HG03060 (cell line): ENCODE results near the gene PNN.
"Not testable (repeated sequence)": the region's sequence is repeated elsewhere in the genome, so short reads cannot be mapped to it uniquely, and the experiment has no call there.

Experiments
- ATAC-seq: cut with Tn5 transposase; IDR thresholded peaks from one replicate; pipeline ENCODE4 v1.9.1; 2021; ENCODE audit warnings: low read depth, moderate number of reproducible peaks; ENCODE audit not compliant: unreplicated experiment

PNN gene

DNA sequence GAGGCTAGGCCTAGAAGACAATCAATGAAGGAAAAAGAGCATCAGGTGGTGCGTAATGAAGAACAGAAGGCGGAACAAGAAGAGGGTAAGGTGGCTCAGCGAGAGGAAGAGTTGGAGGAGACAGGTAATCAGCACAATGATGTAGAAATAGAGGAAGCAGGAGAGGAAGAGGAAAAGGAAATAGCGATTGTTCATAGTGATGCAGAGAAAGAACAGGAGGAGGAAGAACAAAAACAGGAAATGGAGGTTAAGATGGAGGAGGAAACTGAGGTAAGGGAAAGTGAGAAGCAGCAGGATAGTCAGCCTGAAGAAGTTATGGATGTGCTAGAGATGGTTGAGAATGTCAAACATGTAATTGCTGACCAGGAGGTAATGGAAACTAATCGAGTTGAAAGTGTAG, 5.5 kb downstream of the PNN start:
- no peak for ATAC-seq

DNA sequence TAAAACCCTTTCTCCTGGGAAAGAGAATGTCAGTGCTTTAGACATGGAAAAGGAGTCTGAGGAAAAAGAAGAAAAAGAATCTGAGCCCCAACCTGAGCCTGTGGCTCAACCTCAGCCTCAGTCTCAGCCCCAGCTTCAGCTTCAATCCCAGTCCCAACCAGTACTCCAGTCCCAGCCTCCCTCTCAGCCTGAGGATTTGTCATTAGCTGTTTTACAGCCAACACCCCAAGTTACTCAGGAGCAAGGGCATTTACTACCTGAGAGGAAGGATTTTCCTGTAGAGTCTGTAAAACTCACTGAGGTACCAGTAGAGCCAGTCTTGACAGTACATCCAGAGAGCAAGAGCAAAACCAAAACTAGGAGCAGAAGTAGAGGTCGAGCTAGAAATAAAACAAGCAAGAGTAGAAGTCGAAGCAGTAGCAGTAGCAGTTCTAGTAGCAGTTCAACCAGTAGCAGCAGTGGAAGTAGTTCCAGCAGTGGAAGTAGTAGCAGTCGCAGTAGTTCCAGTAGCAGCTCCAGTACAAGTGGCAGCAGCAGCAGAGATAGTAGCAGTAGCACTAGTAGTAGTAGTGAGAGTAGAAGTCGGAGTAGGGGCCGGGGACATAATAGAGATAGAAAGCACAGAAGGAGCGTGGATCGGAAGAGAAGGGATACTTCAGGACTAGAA, 6.1 kb downstream of the PNN start:
- no peak for ATAC-seq

DNA sequence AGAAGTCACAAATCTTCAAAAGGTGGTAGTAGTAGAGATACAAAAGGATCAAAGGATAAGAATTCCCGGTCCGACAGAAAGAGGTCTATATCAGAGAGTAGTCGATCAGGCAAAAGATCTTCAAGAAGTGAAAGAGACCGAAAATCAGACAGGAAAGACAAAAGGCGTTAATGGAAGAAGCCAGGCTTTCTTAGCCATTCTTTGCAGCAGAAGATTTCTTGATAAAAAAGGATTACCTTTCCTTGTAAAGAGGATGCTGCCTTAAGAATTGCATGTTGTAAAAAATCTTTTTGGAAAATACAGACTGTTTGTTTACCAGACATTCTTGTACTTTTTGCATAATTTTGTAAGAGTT, 6.6 kb downstream of the PNN start:
- no peak for ATAC-seq

GRCh38 chr14:39182770-39183684, 8.0 kb downstream of the PNN start:
- no peak for ATAC-seq

DNA sequence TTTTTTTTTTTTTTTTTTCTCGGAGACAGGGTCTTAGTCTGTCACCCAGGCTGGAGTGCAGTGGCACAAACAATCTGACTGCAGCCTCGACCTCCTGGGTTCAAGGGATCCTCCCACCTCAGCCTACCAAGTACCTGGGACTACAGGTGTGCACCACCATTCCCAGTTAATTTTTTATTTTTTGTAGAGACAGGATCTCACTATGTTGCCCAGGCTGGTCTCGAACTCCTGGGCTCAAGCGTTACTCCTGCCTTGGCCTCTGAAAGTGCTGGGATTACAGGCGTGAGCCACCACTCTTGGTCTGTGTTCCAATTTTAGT, 8.6 kb downstream of the PNN start:
- not testable (repeated sequence) for ATAC-seq

DNA sequence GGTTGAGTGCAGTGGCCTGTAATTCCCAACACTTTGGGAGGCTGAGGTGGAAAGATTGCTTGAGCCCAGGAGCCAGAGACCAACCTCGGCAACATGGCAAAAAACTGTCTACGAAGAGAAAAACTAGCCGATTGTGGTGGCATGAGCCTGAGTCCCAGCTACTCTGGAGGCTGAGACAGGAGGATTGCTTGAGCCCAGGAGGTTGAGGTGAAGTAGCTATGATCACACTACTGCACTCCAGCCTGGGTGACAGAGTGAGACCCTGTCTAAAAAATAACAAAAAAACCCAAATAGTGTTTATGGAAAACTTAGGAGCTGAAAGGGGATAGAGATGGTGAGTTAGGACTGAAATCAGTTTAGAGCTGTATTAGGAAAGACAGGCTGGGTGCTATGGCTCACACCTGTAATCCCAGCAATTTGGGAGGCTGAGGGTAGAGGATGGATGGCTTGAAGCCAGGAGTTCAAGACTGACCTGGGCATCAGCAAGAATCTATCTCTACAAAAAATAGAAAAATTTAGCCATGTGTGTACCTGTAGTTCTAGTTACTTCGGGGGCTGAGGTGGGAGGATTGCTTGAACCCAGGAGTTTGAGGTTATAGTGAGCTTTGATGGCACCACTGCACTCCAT, 9.7 kb downstream of the PNN start:
- ATAC-seq, result no peak

- no peak for ATAC-seq
These were observed 10.4 kb downstream of the PNN start for GRCh38 chr14:39185256-39186049.

- no peak for ATAC-seq
These were observed 12.0 kb downstream of the PNN start for GRCh38 chr14:39186941-39187525.

- no peak for ATAC-seq
These were observed 28.9 kb downstream of the PNN start for GRCh38 chr14:39203659-39204606.

DNA sequence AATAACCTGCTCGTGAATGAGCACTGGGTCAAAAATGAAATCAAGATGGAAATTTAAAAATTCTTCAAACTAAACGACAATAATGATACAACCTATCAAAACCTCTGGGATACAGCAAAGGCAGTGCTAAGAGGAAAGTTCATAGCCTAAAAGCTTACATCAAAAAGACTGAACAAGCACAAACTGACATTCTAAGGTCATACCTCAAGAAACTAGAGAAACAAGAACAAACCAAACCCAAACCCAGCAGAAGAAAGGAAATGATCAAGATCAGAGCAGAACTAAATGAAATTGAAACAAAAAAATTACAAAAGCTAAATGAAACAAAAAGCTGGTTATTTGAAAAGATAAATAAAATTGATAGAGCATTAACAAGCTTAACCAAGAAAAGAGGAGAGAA, 32.4 kb downstream of the PNN start:
- ATAC-seq, result not testable (repeated sequence)

DNA sequence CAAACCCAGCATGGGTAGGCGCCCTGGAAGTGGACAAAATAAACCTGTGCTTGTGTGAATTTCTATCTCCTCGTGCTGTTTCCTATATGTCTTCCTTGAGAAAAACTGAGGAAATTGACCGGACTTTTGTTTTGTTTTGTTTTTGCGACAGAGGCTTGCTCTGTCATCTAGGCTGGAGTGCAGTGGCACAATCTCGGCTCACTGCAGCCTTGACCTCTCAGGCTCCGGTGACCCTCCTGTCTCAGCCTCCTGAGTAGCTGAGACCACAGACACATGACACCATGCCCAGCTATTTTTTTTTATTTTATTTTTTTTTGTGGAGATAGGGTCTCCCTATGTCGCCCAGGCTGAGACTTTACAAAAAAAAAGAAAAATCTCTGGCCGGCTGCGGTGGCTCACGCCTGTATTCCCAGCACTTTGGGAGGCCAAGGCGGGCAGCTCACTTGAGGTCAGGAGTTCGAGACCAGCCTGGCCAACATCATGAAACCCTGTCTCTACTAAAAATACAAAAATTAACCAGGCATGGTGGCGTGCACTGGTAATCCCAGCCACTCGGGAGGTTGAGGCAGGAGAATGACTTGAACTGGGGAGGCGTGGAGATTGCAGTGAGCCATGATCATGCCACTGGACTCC, 36.2 kb downstream of the PNN start:
- ATAC-seq, result no peak

DNA sequence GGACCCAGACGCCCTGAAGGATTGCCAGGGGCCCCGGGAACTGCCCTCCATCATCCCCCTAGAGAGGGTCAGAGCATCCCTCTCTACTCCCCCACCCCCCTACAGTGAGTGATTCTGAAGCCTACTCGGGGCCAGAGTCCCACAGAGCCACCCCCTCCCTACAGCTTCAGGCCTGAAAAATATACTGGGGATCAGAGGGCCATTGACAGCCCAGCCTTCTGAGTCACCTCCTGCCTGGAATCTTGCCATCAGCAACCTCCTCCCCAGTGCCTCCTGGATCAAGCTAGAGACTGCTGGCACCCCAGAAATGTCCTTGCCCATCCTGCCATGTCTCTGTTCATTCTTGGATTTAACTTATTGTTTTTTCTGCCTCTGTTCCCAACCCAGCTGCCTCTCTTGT, 37.0 kb downstream of the PNN start:
- ATAC-seq, result no peak

GRCh38 chr14:39212693-39213092, 37.6 kb downstream of the PNN start:
- no peak for ATAC-seq

DNA sequence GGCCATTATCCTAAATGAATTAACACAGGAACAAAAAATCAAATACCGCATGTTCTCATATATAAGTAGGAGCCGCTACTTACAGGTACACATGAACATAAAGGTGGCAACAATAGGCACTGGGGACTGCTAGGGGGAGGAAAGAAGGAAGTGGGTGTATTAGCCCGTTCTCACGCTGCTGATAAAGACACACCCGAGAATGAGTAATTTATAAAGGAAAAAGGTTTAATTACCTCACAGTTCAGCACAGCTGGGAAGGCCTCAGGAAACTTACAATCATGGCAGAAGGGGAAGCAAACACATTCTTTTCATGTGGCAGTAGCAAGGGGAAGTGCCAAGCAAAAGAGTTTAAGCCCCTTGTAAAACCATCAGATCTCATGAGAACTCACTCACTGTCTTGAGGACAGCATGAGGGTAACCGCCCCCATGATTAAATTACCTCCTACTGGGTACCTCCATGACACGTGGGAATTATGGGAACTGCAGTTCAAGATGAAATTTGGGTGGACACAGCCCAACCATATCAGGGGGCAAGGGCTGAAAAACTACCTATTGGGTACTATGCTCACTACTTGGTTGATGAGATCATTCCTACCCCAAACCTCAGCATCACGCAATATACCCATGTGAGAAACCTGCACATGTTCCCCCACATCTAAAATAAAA, 42.3 kb downstream of the PNN start:
- no peak for ATAC-seq

DNA sequence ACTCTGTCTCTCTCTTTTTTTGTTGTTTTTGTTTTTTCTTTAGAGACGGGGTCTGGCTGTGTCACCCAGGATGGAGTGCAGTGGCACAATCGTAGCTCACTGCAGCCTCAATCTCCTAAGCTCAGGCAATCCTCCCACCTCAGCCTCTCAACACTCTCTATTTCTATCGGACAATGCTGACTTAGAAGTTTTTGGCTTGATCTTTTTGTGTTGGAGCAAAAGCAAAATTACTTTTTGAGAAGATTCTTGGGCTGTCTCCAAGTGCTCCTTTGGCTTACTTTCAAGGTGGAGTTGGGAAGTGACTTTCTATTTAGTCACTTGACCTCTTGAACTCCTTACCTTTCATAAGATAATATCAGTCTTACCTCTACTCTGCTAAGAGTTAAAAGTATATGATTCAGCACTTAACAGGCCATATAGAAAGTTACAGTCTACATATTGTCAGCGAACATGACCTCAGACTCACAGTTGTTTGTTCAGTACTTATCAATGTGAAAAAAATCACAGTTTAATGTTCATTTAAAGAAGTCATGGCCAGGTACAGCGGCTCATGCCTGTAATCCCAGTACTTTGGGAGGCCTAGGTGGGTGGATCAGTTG, 43.2 kb downstream of the PNN start:
- ATAC-seq, result no peak

GRCh38 chr14:39219075-39219499, 44.0 kb downstream of the PNN start:
- no peak for ATAC-seq

GRCh38 chr14:39220473-39220872, 45.4 kb downstream of the PNN start:
- not testable (repeated sequence) for ATAC-seq

- no peak for ATAC-seq
These were observed 53.0 kb downstream of the PNN start for GRCh38 chr14:39228044-39228443.
